ENCODE measurements around the gene LAMA3. TPM values are rescaled to one million over a fixed set of nuclear protein-coding genes. Genes with fewer than 3 reads are reported as not detected.

Gene LAMA3
- total and polyA plus RNA-seq, 2 donors (not counting 3 experiments of a cell fraction or from before 2014, with no cell fraction given), result 2.6 to 12.3 TPM

- H3K79me2 ChIP-seq (ENCODE audit: control insufficient read depth, insufficient read depth, low read length), result no peaks in the 10 kb centered on the region
- H3K9ac ChIP-seq (replicated peaks; ENCODE audit: extremely low read depth, insufficient read depth, low read length), result no peak overlapping the region
- ChIA-PET POLR2A (no interaction called here), CTCF (no interaction called here)
- DNase-seq (ENCODE audit: low read depth, low spot score) (no peak), FAIRE-seq (no peak)
- no peak overlapping the region for H3K27ac ChIP-seq (ENCODE audit: insufficient read depth, low read depth, low read length)
- H3K4me1 ChIP-seq (ENCODE audit: control insufficient read depth, extremely low read depth, insufficient read depth, low read length), result peaks cover 3% of the 10 kb centered on the region
- no TSS peak for BruUV-seq (replicated peaks)
- H2AFZ ChIP-seq (ENCODE audit: low read depth, low read length), result no peak overlapping the region
- peaks cover 2 to 18% of the 10 kb centered on the region in 2 experiments for H3K27me3 ChIP-seq (ENCODE audit: control insufficient read depth in 2 of 2, insufficient read depth in 2 of 2, low read length in 2 of 2)
- H3K9me1 ChIP-seq (replicated peaks; ENCODE audit: control insufficient read depth, extremely low read depth, insufficient read depth, low read length), result no peaks in the 10 kb centered on the region
- no peaks in the 10 kb centered on the region for H3K9me3 ChIP-seq (replicated peaks; ENCODE audit: control insufficient read depth, insufficient read depth, low read length)
- H3K36me3 ChIP-seq (ENCODE audit: control insufficient read depth in 2 of 2, extremely low read depth in 1 of 2, insufficient read depth in 2 of 2, low read length in 2 of 2), result no peaks in the 10 kb centered on the region
- dilution Hi-C loops (cut with MboI; ENCODE audit: extremely low pct_ligation_motif_present, low sequenced_read_pairs), result no loop called here
- H4K20me1 ChIP-seq (replicated peaks; ENCODE audit: control insufficient read depth, extremely low read depth, insufficient read depth, low read length), result no peaks in the 10 kb centered on the region
- no peak overlapping the region for H3K4me2 ChIP-seq (ENCODE audit: insufficient read depth, low read length)
- intact Hi-C loops (cut with micrococcal nuclease), result no loop called here
- no peak overlapping the region for H3K4me3 ChIP-seq (replicated peaks in 1 of 3; ENCODE audit: insufficient read depth in 1 of 3, low read depth in 1 of 3, low read length in 3 of 3)
- TF ChIP-seq POLR2A (IDR thresholded peaks at IDR 0.05; ENCODE audit: low read depth, low read length), result no peak
- TF ChIP-seq MYC (IDR thresholded peaks at IDR 0.05; ENCODE audit: low read depth, low read length), result no peak
- no peak for TF ChIP-seq JUN (IDR thresholded peaks at IDR 0.05; ENCODE audit: borderline replicate concordance, insufficient read depth, insufficient read length, low read depth)
- no peak for TF ChIP-seq POLR2AphosphoS5 (IDR thresholded peaks at IDR 0.05; ENCODE audit: insufficient read depth, low read depth, low read length)
- no peak for TF ChIP-seq GATA2 (IDR thresholded peaks at IDR 0.05; ENCODE audit: insufficient read depth, insufficient read length, low read depth, low read length)
- no peak for TF ChIP-seq EZH2 (IDR thresholded peaks at IDR 0.05; ENCODE audit: borderline replicate concordance, low read depth, low read length, severe bottlenecking)
- no peak for TF ChIP-seq FOS (IDR thresholded peaks at IDR 0.05; ENCODE audit: borderline replicate concordance, insufficient read depth, low read length)
- TF ChIP-seq, protein P1, sequence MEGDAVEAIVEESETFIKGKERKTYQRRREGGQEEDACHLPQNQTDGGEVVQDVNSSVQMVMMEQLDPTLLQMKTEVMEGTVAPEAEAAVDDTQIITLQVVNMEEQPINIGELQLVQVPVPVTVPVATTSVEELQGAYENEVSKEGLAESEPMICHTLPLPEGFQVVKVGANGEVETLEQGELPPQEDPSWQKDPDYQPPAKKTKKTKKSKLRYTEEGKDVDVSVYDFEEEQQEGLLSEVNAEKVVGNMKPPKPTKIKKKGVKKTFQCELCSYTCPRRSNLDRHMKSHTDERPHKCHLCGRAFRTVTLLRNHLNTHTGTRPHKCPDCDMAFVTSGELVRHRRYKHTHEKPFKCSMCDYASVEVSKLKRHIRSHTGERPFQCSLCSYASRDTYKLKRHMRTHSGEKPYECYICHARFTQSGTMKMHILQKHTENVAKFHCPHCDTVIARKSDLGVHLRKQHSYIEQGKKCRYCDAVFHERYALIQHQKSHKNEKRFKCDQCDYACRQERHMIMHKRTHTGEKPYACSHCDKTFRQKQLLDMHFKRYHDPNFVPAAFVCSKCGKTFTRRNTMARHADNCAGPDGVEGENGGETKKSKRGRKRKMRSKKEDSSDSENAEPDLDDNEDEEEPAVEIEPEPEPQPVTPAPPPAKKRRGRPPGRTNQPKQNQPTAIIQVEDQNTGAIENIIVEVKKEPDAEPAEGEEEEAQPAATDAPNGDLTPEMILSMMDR (IDR thresholded peaks at IDR 0.05; ENCODE audit: extremely low read depth in 1 of 2, insufficient read depth in 1 of 2, low read depth in 1 of 2, low read length in 2 of 2), result no peak
- no peak for TF ChIP-seq MAX (IDR thresholded peaks at IDR 0.05; ENCODE audit: insufficient read depth, insufficient read length)
Observed at GRCh38 chr18:23992941-23993280, 303.7 kb downstream of the LAMA3 start.

Measured in endothelial cell of umbilical vein (primary cell).